Adipocyte (in vitro differentiated cells): ENCODE results near the gene MEIS1.
"Not testable (repeated sequence)": the region's sequence is repeated elsewhere in the genome, so short reads cannot be mapped to it uniquely, and the experiment has no call there.

Experiments used
- DNase-seq: peaks from one replicate; pipeline ENCODE4 v3.0.0-alpha.2; 2015; ENCODE audit warnings: low read depth
- H3K27me3 ChIP-seq: replicated peaks from 2 replicates; pipeline ENCODE4 v1.7.0; 2013; ENCODE audit warnings: mild to moderate bottlenecking, low read length, moderate library complexity; ENCODE audit not compliant: control insufficient read depth, insufficient read depth
- H3K36me3 ChIP-seq: 2 replicates; pipeline ENCODE4 v1.7.0; 2013; ENCODE audit warnings: low read length, mild to moderate bottlenecking, moderate library complexity; ENCODE audit not compliant: control insufficient read depth, insufficient read depth, severe bottlenecking
- H3K4me1 ChIP-seq: 2 replicates; pipeline ENCODE4 v1.7.0; 2013; ENCODE audit warnings: mild to moderate bottlenecking, low read length, moderate library complexity; ENCODE audit not compliant: control insufficient read depth, insufficient read depth
- H3K4me3 ChIP-seq: 2 replicates; pipeline ENCODE4 v1.7.0; 2013; ENCODE audit warnings: mild to moderate bottlenecking, low read length, moderate library complexity
- H3K9ac ChIP-seq: 2 replicates; pipeline ENCODE4 v1.7.0; 2013; ENCODE audit warnings: mild to moderate bottlenecking, low read length, moderate library complexity
- H3K9me3 ChIP-seq: 2 replicates; pipeline ENCODE4 v1.7.0; 2013; ENCODE audit warnings: mild to moderate bottlenecking, low read length, moderate library complexity; ENCODE audit not compliant: control insufficient read depth

Gene MEIS1

GRCh38 chr2:66434679-66435548 lies at the start of gene MEIS1:
Gene MEIS1, plus strand, starts transcription at chr2:66435125. Its CDS starts 732 bp downstream, at chr2:66435857.
- no peaks in the 10 kb centered on the region for H3K27me3 ChIP-seq

GRCh38 chr2:66387016-66387753 lies 47.7 kb upstream of the MEIS1 start:
- Histone ChIP-seq H3K4me1 (peaks cover 14% of the 10 kb centered on the region), H3K36me3 (no peaks in the 10 kb centered on the region), H3K9me3 (no peaks in the 10 kb centered on the region), H3K4me3 (peak overlapping the region; percentile 44), H3K9ac (peak overlapping the region; percentile 7), H3K27me3 (no peaks in the 10 kb centered on the region)
- DNase-seq: no peak

More at GRCh38 chr2:66434679-66435548, at the start of gene MEIS1:
- H3K36me3 ChIP-seq: no peaks in the 10 kb centered on the region
- no peaks in the 10 kb centered on the region for H3K9me3 ChIP-seq
- H3K9ac ChIP-seq: peak within 1 kb of the TSS; percentile 97
- no peaks in the 10 kb centered on the region for H3K4me1 ChIP-seq
- DNase-seq: peak; percentile 96
- peak within 1 kb of the TSS; percentile 89 for H3K4me3 ChIP-seq

- no peaks in the 10 kb centered on the region for H3K36me3 ChIP-seq
- DNase-seq: peak; percentile 1
Measured at GRCh38 chr2:66389651-66390131, 45.2 kb upstream of the MEIS1 start.

GRCh38 chr2:66390152-66390551 lies 44.8 kb upstream of the MEIS1 start:
- no peaks in the 10 kb centered on the region for H3K9me3 ChIP-seq
- H3K4me1 ChIP-seq: peaks cover 14% of the 10 kb centered on the region
- no peaks in the 10 kb centered on the region for H3K27me3 ChIP-seq
- no peaks in the 10 kb centered on the region for H3K36me3 ChIP-seq
- no peak overlapping the region for H3K9ac ChIP-seq
- no peak for DNase-seq
- H3K4me3 ChIP-seq: no peak overlapping the region

More at GRCh38 chr2:66389651-66390131, 45.2 kb upstream of the MEIS1 start:
- H3K4me3 ChIP-seq: no peak overlapping the region
- H3K27me3 ChIP-seq: no peaks in the 10 kb centered on the region
- peaks cover 14% of the 10 kb centered on the region for H3K4me1 ChIP-seq
- no peaks in the 10 kb centered on the region for H3K9me3 ChIP-seq
- H3K9ac ChIP-seq: no peak overlapping the region

GRCh38 chr2:66390811-66391210 lies 44.1 kb upstream of the MEIS1 start:
- H3K36me3 ChIP-seq: no peaks in the 10 kb centered on the region
- no peak overlapping the region for H3K9ac ChIP-seq
- no peak for DNase-seq
- H3K4me3 ChIP-seq: no peak overlapping the region
- no peaks in the 10 kb centered on the region for H3K27me3 ChIP-seq
- H3K4me1 ChIP-seq: peaks cover 14% of the 10 kb centered on the region
- H3K9me3 ChIP-seq: no peaks in the 10 kb centered on the region

GRCh38 chr2:66391240-66391639 lies 43.7 kb upstream of the MEIS1 start:
- not testable (repeated sequence) for H3K4me3 ChIP-seq, H3K27me3 ChIP-seq, H3K9me3 ChIP-seq, H3K36me3 ChIP-seq, DNase-seq, H3K9ac ChIP-seq
- peaks cover 14% of the 10 kb centered on the region for H3K4me1 ChIP-seq

- H3K4me1 ChIP-seq: peaks cover 2% of the 10 kb centered on the region
- H3K27me3 ChIP-seq: no peaks in the 10 kb centered on the region
- no peaks in the 10 kb centered on the region for H3K36me3 ChIP-seq
- no peak for DNase-seq
- no peak overlapping the region for H3K4me3 ChIP-seq
- peaks cover 13% of the 10 kb centered on the region for H3K9me3 ChIP-seq
- no peak overlapping the region for H3K9ac ChIP-seq
Measured at GRCh38 chr2:66405473-66405872, 29.5 kb upstream of the MEIS1 start.

- H3K36me3 ChIP-seq: no peaks in the 10 kb centered on the region
- no peaks in the 10 kb centered on the region for H3K27me3 ChIP-seq
- no peaks in the 10 kb centered on the region for H3K9me3 ChIP-seq
- no peak overlapping the region for H3K9ac ChIP-seq
- no peak for DNase-seq
- no peak overlapping the region for H3K4me3 ChIP-seq
- H3K4me1 ChIP-seq: peaks cover 2% of the 10 kb centered on the region
Measured at GRCh38 chr2:66408905-66409304, 26.0 kb upstream of the MEIS1 start.

- H3K4me3 ChIP-seq: no peak overlapping the region
- no peaks in the 10 kb centered on the region for H3K27me3 ChIP-seq
- H3K4me1 ChIP-seq: peaks cover 2% of the 10 kb centered on the region
- H3K9ac ChIP-seq: no peak overlapping the region
- DNase-seq: no peak
- no peaks in the 10 kb centered on the region for H3K36me3 ChIP-seq
- no peaks in the 10 kb centered on the region for H3K9me3 ChIP-seq
Measured at GRCh38 chr2:66412874-66413273, 22.1 kb upstream of the MEIS1 start.

GRCh38 chr2:66414896-66415295 lies 20.0 kb upstream of the MEIS1 start:
- H3K27me3 ChIP-seq: no peaks in the 10 kb centered on the region
- H3K9ac ChIP-seq: no peak overlapping the region
- H3K4me1 ChIP-seq: peaks cover 2% of the 10 kb centered on the region
- no peak overlapping the region for H3K4me3 ChIP-seq
- no peaks in the 10 kb centered on the region for H3K36me3 ChIP-seq
- DNase-seq: no peak
- H3K9me3 ChIP-seq: no peaks in the 10 kb centered on the region

GRCh38 chr2:66418381-66418780 lies 16.5 kb upstream of the MEIS1 start:
- Histone ChIP-seq H3K36me3 (no peaks in the 10 kb centered on the region), H3K9ac (no peak overlapping the region), H3K4me3 (no peak overlapping the region), H3K9me3 (no peaks in the 10 kb centered on the region), H3K4me1 (no peaks in the 10 kb centered on the region), H3K27me3 (no peaks in the 10 kb centered on the region)
- no peak for DNase-seq
